Endodermal cell (in vitro differentiated cells): ENCODE data around the gene MYEF2. TPM values are rescaled to one million over a fixed set of nuclear protein-coding genes. Genes with fewer than 3 reads are reported as not detected.

Experiments
- DNase-seq: peaks from one replicate; pipeline ENCODE4 v3.0.0-alpha.2; 2017
- H3K27ac ChIP-seq: 2 replicates; pipeline ENCODE4 v1.5.1; 2013; ENCODE audit warnings: mild to moderate bottlenecking, low read depth, low read length, moderate library complexity
- H3K27me3 ChIP-seq: 2 replicates; pipeline ENCODE4 v1.6.1; 2013; ENCODE audit warnings: mild to moderate bottlenecking, low read length, moderate library complexity; ENCODE audit not compliant: insufficient read depth, control insufficient read depth, poor library complexity, severe bottlenecking
- H3K36me3 ChIP-seq: 2 replicates; pipeline ENCODE4 v1.7.0; 2013; ENCODE audit warnings: mild to moderate bottlenecking, low read length, moderate library complexity; ENCODE audit not compliant: control insufficient read depth, insufficient read depth
- H3K4me1 ChIP-seq: one replicate; pipeline ENCODE4 v1.7.0; 2013; ENCODE audit warnings: low read length; ENCODE audit not compliant: control insufficient read depth, insufficient read depth
- H3K4me3 ChIP-seq: 2 replicates; pipeline ENCODE4 v1.5.1; 2013; ENCODE audit warnings: mild to moderate bottlenecking, low read length, moderate library complexity
- H3K9ac ChIP-seq: 2 replicates; pipeline ENCODE4 v1.6.1; 2013; ENCODE audit warnings: mild to moderate bottlenecking, low read length, moderate library complexity; ENCODE audit not compliant: poor library complexity, severe bottlenecking; ENCODE audit errors: extremely low read depth
- H3K9me3 ChIP-seq: 2 replicates; pipeline ENCODE4 v1.6.1; 2013; ENCODE audit warnings: mild to moderate bottlenecking, low read length, moderate library complexity; ENCODE audit not compliant: control insufficient read depth
- H3K27ac Mint-ChIP-seq: 2 replicates; pipeline ENCODE4 v1.8.0; 2020; ENCODE audit warnings: mixed read lengths
- H3K27me3 Mint-ChIP-seq: 2 replicates; pipeline ENCODE4 v1.8.0; 2021; ENCODE audit warnings: mild to moderate bottlenecking, mixed read lengths; ENCODE audit not compliant: insufficient read depth
- H3K36me3 Mint-ChIP-seq: 2 replicates; pipeline ENCODE4 v1.8.0; 2020; ENCODE audit warnings: low read depth, mixed read lengths
- H3K4me1 Mint-ChIP-seq: 2 replicates; pipeline ENCODE4 v1.8.0; 2020; ENCODE audit warnings: mixed read lengths
- H3K4me3 Mint-ChIP-seq: 2 replicates; pipeline ENCODE4 v1.8.0; 2020; ENCODE audit warnings: mild to moderate bottlenecking, moderate library complexity, mixed read lengths
- H3K9me3 Mint-ChIP-seq: 2 replicates; pipeline ENCODE4 v1.8.0; 2020; ENCODE audit warnings: mild to moderate bottlenecking, mixed read lengths
- WGBS, 2 experiments: methylation state at CpG; one replicate each; pipeline versions ENCODE4 v1.1.5 to v1.1.7; 2013; ENCODE audit warnings: missing lambda C conversion rate in 2 of 2, mixed read lengths in 1 of 2; ENCODE audit not compliant: insufficient coverage in 1 of 2, insufficient read length in 1 of 2; 5-methylcytosine and 5-hydroxymethylcytosine counted together
- total RNA-seq, 2 donors: library from RNA; stranded (reverse); fragmentation: NEBNext Ultra II Directional in 1 of 2; extraction: Animal tissue kit (Norgen Biotek cat#: 25700) in 1 of 2; gene quantifications; 2 replicates in 1 of 2; 3 replicates in 1 of 2; pipeline ENCODE4 v1.2.1, GENCODE V29; 2021
- TF ChIP-seq, protein P1 (sequence below): fragments of 200-600 bp; sonication (generic); conservative IDR thresholded peaks from 2 replicates; pipeline ENCODE4 v1.5.0; 2021; ENCODE audit warnings: antibody characterized with exemption, mild to moderate bottlenecking

MYEF2 gene
- total RNA-seq, 2 donors from 2014 or later: 58.2 to 91.2 TPM

- no peak overlapping the region for H3K27ac ChIP-seq
- no peak overlapping the region for H3K27ac Mint-ChIP-seq
- TF ChIP-seq, protein P1, sequence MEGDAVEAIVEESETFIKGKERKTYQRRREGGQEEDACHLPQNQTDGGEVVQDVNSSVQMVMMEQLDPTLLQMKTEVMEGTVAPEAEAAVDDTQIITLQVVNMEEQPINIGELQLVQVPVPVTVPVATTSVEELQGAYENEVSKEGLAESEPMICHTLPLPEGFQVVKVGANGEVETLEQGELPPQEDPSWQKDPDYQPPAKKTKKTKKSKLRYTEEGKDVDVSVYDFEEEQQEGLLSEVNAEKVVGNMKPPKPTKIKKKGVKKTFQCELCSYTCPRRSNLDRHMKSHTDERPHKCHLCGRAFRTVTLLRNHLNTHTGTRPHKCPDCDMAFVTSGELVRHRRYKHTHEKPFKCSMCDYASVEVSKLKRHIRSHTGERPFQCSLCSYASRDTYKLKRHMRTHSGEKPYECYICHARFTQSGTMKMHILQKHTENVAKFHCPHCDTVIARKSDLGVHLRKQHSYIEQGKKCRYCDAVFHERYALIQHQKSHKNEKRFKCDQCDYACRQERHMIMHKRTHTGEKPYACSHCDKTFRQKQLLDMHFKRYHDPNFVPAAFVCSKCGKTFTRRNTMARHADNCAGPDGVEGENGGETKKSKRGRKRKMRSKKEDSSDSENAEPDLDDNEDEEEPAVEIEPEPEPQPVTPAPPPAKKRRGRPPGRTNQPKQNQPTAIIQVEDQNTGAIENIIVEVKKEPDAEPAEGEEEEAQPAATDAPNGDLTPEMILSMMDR: no peak
- no peak overlapping the region for H3K4me3 ChIP-seq
- H3K4me1 ChIP-seq: no peaks in the 10 kb centered on the region
- no peak overlapping the region for H3K9ac ChIP-seq
- peaks cover 41% of the 10 kb centered on the region for H3K36me3 ChIP-seq
- H3K4me1 Mint-ChIP-seq: no peaks in the 10 kb centered on the region
- peaks cover 19% of the 10 kb centered on the region for H3K36me3 Mint-ChIP-seq
- H3K9me3 Mint-ChIP-seq: no peaks in the 10 kb centered on the region
- DNase-seq: no peak
- no peaks in the 10 kb centered on the region for H3K27me3 Mint-ChIP-seq
- no peaks in the 10 kb centered on the region for H3K27me3 ChIP-seq
- H3K4me3 Mint-ChIP-seq: no peak overlapping the region
- H3K9me3 ChIP-seq: no peaks in the 10 kb centered on the region
Observed at GRCh38 chr15:48147358-48147757, 30.7 kb downstream of the MYEF2 start.

DNA sequence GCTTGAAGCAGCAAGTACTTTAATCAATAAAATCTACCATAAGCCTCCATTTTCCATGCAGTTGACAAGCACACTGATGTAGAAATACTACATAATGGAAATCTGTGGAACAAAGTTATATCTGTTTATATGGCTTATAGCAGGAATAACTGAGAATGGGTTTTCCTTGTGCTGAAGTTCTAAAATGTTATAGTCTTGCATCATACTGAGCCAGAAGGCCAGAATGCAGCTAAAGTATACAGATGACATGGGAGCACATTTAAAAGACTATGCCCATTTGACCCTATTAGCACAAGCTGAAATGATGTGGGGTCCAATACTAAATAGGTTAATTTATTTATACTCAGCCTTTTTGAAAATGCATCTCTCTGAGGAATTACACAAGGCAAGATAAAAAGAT is 32.2 kb downstream of the MYEF2 start:
- Histone ChIP-seq H3K27ac (no peak overlapping the region), H3K27me3 (no peaks in the 10 kb centered on the region), H3K9me3 (no peaks in the 10 kb centered on the region), H3K9ac (no peak overlapping the region), H3K36me3 (peaks cover 30% of the 10 kb centered on the region), H3K4me3 (no peak overlapping the region), H3K4me1 (no peaks in the 10 kb centered on the region)
- peaks cover 16% of the 10 kb centered on the region for H3K36me3 Mint-ChIP-seq
- TF ChIP-seq, protein P1: no peak
- H3K9me3 Mint-ChIP-seq: no peaks in the 10 kb centered on the region
- H3K4me3 Mint-ChIP-seq: no peak overlapping the region
- H3K4me1 Mint-ChIP-seq: no peaks in the 10 kb centered on the region
- no peaks in the 10 kb centered on the region for H3K27me3 Mint-ChIP-seq
- H3K27ac Mint-ChIP-seq: no peak overlapping the region
- no peak for DNase-seq

DNA sequence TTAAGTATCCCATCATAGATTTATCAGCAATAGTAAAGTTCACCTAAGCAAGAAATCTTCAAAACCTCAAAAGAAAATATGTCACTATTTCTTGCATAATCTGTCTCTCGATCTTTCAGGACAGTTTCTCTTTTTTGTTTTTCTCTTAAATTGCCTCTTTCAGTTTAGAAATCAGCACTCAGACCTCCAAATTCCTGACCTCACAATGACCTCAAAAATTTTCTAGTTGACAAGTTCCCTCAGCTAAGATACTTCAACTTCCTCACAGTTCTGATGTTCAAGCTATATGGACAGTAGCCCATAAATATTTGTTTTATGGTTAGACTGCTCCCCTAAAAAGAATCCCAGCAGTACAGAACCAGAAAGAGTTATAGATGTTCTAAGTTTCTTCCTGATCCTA is 33.2 kb downstream of the MYEF2 start:
- Histone ChIP-seq H3K4me3 (no peak overlapping the region), H3K9ac (no peak overlapping the region), H3K27me3 (no peaks in the 10 kb centered on the region), H3K4me1 (no peaks in the 10 kb centered on the region), H3K9me3 (no peaks in the 10 kb centered on the region), H3K36me3 (peaks cover 20% of the 10 kb centered on the region), H3K27ac (no peak overlapping the region)
- 94 to 100% methylated on average over 1 of the region's 1 CpG for WGBS, 2 experiments
- DNase-seq: no peak
- no peak overlapping the region for H3K4me3 Mint-ChIP-seq
- H3K4me1 Mint-ChIP-seq: no peaks in the 10 kb centered on the region
- no peak overlapping the region for H3K27ac Mint-ChIP-seq
- peaks cover 16% of the 10 kb centered on the region for H3K36me3 Mint-ChIP-seq
- TF ChIP-seq, protein P1: no peak
- no peaks in the 10 kb centered on the region for H3K9me3 Mint-ChIP-seq
- H3K27me3 Mint-ChIP-seq: no peaks in the 10 kb centered on the region
